GM18498 (cell line): ENCODE results near the gene RAB11FIP2.

Source experiments
- ATAC-seq: cut with Tn5 transposase; IDR thresholded peaks from one replicate; pipeline ENCODE4 v1.9.1; 2021; ENCODE audit warnings: mild to moderate bottlenecking, moderate library complexity; ENCODE audit not compliant: unreplicated experiment

The RAB11FIP2 gene

DNA sequence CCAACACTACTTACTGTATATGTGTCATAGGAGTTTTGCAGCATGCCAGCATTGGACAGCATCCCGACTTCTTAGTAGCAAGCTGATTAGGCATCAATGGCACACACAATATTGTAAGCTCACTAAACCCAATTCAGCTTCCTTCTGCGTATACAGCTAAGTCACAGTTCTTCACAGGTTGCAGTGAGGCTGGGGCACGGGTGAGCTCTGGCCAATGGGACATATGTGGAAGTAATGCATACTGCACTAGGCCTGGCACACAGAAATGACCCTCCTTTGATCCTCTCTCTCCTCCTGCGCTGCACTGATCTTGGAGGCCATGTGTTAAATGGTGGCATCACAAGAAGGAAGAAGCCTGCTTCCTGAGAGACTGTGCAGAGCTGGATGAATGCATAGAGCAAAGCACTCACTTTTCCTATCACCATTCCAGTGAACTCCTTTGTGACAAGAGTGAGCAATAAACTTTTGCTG is 11.9 kb downstream of the RAB11FIP2 start:
- no peak for ATAC-seq

DNA sequence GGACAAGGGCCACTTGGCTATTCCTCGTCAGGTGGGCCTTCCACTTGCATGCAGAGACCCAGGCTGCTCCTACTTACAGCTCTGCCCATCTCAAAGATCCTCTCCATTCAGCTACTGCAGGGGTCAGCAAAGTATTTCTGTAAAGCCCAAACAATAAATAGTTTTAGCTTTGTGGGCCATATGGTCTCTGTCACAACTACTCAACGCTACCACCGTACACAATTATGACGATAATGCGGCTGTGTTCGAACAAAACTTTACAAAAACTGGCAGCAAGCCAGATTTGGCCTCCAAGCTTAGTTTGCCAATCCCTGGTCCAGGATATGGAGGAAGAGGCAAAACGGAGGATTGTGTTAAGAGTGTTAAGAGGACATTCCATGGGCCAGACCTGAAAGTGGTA is 12.8 kb downstream of the RAB11FIP2 start:
- ATAC-seq = no peak

DNA sequence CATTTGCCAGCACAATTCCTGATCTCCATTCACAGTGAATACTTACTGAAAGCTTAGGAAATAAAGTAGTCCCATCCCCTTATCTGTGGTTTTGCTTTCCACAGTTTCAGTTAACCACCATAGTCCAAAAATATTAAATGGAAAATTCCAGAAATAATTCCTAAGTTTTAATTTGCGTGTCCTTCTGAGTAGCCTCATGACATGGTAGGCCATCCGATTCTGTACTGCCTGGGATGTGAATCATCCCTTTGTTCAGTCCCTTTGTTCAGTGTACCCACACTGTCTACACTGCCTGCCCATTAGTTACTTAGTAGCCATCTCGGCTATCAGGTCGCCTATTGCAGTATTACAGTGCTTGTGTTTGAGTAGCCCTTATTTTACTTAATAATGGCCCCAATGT is 14.2 kb downstream of the RAB11FIP2 start:
- no peak for ATAC-seq

DNA sequence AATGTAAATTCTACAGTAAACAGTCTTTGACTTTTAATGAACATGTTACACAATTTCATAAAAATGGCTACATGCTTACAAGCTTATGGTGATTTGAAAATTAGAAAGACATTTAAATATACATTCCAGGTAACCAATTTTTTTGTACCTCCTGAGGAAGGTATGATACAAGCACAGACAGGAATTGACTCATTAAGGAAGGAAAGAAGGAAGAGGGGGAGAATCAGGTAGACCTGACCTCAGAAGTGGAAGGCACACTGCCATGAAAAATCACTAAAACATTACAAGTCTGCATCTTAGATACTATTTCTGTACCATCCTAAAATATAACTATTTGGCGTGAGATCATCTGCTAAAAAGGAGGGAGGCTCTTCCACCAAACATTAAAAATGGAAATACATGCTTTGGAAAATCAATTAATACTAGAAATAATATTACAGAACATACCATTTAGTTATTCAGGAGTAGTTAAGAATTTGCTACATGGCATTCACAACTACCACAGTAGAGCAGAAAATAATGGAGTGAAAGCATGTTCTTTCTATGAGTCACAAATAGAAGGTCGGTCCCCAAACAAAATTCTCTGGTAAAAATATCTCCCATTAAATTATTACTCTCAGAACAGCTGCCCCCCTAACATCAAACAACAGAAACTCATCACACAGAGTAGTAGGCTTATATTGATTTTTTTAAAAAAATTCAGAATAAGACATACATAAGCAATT is 15.2 kb downstream of the RAB11FIP2 start:
- ATAC-seq = no peak

DNA sequence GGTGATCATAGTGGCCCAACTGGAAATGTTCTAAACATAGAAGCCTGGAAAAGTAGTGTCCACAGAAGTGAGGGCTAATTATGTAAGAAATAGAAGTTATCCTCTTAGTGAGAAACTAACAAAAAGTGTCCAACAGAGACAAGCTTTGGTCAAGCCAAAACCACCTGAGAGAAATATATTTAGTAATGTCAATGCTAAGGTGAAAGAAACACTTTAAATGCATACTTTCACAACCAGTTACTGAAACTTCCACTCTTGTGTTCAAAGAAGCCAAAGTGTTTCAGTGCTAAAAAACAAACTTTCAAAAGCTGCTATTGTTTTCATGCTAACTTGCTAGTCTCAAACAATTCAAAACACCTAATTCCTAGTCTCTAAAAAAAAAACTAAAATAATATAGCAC is 18.1 kb downstream of the RAB11FIP2 start:
- ATAC-seq = peak; percentile 99

DNA sequence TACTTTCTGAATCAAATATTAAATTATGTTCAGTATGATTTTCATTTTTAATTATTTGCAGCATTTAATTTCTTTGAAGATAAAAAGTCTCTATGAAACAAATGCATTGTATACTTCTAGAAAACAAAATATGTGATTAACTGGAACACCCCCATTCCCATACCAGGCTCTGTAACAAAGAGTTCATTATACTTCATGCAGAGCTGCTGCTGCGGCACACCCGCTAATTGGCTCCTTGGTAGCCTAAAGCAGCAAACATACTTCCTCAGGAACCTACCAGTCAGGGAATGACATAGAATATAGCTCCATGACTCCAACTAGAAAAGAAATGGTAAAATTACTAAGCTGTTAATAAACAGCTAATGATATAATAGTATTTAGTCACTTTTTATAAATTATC is 19.3 kb downstream of the RAB11FIP2 start:
- ATAC-seq = no peak

DNA sequence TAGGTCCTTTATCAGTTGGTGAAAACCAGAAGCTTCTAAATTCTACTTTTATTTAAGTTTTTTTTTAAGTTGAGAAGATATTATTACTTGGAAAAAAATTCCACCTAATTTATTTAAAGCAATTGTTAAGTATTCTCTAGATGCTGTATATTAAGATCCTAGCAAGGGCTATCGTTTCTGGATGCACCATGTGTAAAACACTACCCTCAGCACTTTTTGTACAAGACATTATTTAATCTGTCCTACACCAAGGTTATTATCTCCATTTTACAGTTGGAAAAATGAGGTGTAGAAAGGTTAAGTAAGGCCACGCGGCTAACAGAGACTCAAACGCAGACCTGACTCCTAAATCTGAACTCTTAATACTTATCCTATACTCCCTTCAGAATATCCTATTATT is 19.8 kb downstream of the RAB11FIP2 start:
- no peak for ATAC-seq

DNA sequence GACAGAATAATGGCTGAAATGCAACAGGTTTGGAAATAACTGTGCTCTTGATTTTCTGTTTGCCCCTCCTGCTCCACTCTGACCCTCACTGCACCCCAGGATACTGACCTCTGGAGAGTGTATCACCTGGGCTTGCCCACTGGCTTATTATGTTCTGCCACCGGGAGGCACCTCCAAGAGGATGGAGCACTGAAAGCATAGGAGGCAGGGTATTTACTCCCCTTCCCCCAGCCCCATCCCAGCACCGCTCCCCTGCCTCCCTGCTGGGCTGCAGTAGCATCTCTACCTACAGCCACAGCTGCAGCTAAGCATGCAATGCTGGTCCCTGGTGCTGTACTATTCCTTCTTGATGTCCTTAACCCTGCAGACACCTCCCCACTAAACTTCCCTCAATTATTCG is 26.4 kb downstream of the RAB11FIP2 start:
- no peak for ATAC-seq

DNA sequence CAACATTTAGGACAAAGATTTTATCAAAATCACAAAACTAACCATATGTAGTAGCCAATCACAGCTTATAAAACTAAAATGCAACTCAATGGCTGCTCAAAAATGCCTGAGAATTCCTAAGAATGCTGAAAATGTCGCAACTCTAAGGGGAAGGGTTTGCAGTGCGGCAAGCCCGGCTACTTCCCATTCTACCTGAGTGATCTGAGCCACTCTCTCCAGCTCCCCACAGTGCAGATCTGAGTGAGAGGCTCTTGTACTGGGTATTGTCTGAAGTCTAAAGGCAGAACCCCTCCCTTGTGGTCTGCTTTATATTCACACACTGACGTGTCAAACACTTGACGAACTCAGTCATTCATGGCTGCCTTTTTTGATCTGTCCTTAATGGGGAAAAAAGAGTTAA is 28.9 kb downstream of the RAB11FIP2 start:
- ATAC-seq = no peak

DNA sequence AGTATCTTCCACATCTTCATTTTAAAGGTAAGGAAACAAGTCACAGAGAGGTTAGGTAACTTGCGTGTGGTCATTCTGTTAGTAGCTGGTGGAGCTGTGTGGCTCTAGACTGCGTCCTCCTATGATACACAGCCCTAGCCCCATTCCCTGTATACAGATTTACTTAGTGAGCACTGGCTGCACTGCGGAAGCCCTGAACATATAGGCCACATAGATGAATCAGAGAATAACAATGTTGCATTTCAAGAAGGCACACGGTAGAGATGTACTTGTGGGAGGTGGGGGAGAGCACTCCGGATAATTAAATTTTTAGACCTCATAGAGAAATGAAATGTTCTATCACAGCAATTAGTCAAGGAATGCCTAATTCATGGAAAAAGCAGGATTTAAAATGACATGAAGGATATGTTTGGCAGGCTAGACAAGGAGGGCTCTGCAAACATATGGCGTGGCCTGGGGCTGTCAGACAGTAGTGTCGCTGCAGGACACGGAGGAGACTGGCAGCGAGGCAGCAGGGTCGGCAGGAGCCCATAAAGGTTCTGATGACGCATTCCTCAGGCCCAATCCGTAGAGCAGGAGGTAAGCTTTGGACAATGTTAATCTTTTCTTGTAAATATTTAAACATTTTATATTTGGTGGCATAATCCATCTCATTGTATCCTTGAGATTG is 29.5 kb downstream of the RAB11FIP2 start:
- ATAC-seq = no peak

DNA sequence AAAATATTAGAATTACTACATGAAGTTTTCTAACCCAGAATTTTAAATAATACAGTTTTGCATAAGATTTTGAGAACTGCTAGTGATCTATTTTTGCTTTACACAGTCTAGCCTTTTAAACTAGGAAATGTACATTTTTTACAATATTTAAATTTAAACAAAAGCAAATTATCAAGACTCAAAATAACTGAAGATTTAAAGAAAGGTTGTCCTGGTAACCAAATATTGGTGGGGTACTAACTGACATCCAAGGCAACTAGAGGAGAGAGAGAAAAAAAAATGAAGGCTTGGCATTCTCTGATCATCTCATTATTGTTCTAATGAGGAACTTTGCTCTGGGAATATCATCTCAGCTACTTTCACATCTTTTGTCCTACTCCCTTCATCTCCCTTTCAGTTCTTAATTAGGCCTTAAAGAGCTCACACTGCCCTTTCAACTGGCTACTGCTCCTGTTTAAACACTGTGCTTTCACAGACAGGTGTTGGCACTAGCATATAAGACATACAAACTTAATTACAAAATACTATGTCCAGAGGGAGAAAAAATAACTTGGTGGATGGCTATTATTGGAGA is 33.7 kb downstream of the RAB11FIP2 start:
- no peak for ATAC-seq

DNA sequence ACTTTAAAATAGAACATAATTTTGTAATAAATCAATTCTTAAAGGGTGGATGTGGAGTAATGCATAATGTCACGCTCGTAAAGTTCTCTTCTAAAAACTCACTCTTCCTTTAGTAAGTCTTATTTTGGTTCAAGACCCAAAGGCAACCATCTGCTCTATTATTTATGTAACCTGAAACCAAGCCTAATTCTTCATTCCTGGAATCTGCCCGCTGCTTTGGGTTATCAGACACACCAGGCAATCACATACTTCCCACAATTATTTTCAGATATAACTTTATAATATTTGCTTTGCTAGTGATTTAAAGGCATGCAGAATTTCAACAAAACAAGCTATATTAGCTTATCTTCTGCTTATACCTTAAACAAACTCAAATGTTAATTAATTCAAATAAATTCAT is 39.0 kb downstream of the RAB11FIP2 start:
- ATAC-seq = no peak

DNA sequence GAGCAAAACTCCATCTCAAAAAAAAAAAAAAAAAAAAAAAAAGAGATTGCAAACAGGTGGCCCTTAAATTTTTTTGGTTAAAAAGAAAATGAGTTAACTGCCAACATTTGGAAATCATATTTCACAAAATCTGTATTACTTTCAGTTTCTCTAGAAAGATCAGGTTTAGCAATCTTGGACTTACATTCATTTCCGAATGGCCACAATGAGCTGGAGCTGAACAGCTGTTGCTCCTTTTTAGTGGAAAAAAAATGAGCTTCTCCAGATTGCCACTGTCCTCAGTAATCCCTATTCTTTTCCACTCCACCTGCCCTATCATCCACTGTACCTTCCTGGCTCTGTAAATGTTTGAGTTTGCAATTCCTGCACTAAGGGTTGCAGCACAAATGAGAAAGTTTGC is 43.6 kb downstream of the RAB11FIP2 start:
- no peak for ATAC-seq

DNA sequence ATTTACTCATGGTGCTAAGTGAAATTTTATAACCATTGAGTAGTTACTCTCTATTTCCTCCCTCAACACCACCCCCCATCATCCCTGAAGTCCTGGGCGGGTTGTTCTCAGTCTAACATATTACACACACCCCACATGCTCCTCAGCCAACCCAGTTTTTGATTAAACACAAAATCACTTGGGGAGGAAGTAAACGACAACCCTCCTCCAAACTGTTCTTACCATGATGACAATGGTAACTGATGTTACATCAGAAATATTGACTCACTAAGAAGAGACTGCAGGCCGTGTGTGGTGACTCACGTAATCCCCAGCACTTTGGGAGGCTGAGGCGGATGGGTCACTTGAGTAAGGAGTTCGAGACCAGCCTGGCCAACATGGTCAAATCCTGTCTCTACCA is 44.2 kb downstream of the RAB11FIP2 start:
- ATAC-seq = no peak

DNA sequence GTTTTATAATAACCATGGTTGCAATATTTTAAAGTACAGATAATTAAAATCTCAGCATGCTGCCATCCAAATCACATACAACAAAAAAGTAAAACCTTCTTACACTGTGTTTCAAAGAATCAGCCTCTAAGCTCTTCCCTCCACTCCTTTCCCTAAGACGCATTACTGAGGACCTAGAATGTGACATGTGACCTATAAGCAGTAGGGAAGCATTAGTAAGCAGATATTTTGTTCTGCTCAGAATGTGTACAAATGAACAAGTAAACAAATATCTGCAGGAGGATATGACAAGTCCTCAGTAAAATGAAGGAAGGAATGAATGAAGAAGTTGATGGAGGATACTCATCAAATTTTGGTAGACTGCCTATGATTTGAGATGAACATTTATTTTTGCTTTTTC is 49.1 kb downstream of the RAB11FIP2 start:
- no peak for ATAC-seq

DNA sequence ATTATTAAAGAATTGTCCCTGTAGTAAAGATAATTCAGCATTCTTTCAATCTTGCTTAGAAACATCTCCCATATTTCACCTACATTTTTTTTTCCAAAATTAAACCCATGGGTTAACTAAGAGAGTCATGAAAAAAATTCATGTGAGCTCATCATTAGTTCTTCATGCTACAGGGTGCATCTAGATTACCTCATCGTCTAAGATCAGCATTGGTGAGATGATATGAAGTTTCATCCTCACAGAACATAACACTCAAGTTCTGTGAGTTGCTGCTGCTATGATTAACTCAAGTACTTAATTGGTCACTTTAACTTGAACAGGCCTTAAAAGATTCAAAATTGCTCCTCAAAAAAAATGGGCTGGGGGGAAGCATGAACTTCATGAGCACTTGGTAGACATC is 50.0 kb downstream of the RAB11FIP2 start:
- ATAC-seq = no peak

DNA sequence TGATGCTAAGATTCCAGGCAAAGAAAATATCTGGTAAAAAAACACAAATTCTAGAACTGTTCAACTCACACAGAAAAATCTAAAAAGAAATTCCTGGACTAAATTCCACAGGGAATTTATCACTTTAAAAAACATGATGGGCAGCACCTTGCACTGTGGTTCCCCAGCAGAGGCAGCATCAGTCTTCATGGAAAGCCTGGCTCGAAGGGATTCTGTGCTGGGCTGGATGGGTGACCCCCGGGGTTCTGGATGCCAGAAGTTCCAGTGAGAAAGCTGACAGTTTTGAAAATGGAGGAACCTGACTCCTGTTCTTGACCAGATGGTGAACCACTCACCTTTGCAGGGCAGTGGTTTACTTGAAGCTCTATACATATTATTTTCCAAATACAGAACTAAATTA is 52.0 kb downstream of the RAB11FIP2 start:
- no peak for ATAC-seq

DNA sequence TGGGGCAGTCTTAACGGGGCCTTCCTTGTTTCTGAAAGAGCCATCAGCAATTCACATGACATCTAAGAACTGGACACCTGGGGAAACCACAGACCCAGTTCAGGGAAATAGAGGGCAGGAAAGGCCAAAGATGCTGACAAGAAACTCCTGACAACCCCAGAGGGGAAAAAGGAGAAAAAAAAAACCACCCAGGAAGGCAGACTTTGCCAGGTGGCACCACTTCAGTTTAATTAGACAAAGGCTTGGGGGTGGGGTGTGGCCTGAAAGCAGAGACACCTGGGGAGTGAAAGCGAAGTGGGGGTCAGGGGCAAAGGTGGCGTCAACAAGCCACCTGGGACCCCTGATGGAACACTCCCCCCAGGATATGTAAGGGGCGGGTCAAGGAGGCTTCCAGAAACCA is 53.6 kb downstream of the RAB11FIP2 start:
- no peak for ATAC-seq

DNA sequence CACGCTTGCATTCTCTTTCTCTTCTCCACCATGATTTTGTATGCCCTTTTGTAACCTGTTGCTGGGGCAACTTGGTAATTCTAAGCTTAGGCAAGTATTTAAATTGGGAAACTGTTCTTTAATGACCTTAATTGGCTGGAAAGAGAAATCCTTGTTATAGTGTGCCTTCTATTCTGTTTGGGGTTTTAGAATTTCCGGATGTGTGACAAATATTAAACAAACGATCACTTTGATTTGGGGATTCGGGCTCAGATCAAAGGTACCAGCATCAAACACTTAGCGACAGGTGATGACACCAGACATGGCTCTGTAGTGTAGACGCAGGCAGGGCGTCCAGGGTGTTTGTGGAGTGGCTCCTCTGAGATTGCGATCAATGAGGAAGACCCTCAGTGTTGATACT is 55.0 kb downstream of the RAB11FIP2 start:
- no peak for ATAC-seq

DNA sequence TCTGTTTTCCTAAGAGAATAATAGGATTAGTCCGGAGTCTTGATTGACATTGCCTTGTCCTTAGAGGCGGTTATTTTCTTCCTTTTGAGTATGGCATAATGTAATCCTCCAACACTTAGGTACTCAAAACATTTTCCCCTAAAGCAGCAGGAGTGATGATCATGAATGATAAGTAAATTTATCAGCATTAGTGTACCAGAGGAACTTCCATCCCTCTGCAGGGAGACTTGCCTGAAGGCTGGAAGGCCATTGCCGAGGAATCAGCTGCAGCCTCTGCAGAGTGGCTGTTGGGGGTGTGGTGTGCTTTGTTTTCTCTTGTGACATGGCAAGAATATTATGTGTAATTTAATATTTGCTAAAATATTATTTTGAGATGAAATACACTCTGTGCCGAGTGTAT is 56.8 kb downstream of the RAB11FIP2 start:
- no peak for ATAC-seq

DNA sequence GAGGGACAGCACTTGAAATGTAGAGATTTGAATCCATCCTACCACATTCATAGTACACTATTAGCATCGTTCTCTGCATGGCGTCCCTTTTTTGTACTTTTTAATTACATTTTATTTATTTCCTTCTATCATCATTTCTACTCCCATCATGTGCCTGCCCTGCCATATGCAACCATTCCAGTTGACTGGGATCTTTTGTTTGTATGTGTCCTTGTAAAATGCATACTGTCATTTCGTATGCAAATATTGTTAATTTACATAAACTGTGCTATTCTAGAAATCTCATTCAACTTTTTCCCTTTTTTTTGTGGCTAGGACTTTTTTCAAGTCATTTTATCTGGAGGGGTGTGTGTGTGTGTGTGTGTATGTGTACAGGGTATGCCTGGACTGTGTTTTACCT is 57.9 kb downstream of the RAB11FIP2 start:
- ATAC-seq = no peak

DNA sequence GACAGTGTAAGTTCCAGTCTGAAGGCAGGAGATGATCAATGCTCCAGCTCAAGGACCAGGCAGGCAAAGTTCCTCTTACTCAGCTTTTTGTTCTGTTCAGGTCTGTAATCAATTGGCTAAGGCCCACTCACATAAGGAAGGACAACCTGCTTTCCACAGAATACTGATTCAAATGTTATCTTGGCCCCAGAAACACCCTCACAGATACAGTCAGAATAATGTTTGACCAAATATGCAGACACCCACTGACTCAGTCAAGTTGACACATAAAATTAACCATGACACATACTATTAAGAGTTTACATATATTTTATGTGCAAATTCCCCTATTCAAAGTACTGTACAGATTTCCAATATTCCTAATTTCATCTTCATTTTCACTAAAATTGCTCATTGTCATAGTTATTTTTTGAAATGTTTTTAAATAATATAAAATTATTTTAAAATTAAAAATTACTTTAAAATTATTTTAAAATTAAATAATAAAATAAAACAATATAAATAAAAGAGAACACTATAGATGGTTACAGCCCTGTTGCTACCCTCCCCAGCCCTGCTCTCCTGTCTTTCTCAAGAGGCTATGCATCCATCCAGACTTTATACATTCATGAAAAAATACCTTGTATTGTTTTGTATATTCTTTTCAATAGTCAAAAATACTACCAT is 59.4 kb downstream of the RAB11FIP2 start:
- ATAC-seq = no peak
